ENCODE data around the gene PTOV1. TPM values are rescaled to one million over a fixed set of nuclear protein-coding genes. Genes with fewer than 3 reads are reported as not detected.

PTOV1 gene
- total and polyA plus RNA-seq, 7 donors = 52.2 to 105 (median 63.8) TPM

DNA sequence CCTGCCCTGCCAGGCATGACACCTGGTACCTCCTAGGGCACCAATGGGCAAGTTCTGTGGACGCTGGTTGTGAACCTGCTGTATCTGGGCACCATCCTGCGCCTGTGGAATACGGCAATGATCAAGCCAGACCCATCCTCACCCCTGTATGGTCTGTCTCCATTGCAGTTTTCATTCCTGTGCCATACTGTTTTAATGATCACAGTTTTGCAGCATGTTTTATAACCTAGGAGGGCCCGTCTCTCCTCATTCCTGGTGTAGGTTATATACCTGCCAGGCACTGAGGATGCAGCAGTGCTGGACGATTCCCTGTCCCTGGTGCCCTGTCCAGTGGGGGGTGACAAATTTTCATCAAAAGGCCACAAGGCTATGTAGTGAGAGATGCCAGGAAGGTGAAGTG lies 32.1 kb downstream of the PTOV1 start:
- no peak for TF ChIP-seq POLR2AphosphoS5 (IDR thresholded peaks at IDR 0.05)
- TF ChIP-seq, protein P1, sequence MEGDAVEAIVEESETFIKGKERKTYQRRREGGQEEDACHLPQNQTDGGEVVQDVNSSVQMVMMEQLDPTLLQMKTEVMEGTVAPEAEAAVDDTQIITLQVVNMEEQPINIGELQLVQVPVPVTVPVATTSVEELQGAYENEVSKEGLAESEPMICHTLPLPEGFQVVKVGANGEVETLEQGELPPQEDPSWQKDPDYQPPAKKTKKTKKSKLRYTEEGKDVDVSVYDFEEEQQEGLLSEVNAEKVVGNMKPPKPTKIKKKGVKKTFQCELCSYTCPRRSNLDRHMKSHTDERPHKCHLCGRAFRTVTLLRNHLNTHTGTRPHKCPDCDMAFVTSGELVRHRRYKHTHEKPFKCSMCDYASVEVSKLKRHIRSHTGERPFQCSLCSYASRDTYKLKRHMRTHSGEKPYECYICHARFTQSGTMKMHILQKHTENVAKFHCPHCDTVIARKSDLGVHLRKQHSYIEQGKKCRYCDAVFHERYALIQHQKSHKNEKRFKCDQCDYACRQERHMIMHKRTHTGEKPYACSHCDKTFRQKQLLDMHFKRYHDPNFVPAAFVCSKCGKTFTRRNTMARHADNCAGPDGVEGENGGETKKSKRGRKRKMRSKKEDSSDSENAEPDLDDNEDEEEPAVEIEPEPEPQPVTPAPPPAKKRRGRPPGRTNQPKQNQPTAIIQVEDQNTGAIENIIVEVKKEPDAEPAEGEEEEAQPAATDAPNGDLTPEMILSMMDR (IDR thresholded peaks at IDR 0.05) = no peak
- intact Hi-C loops (cut with DNase I) = no loop called here
- no peak for DNase-seq
- no peak overlapping the region for H3K27ac ChIP-seq
- no peak overlapping the region for H3K4me3 ChIP-seq
- no peaks in the 10 kb centered on the region for H3K9me3 ChIP-seq
- H3K27me3 ChIP-seq = no peaks in the 10 kb centered on the region
- peaks cover 57 to 94% (median 66%) of the 10 kb centered on the region in 4 donors for H3K36me3 ChIP-seq
- WGBS, 2 donors = 97% methylated on average over 5 of the region's 5 CpGs
- H3K4me1 ChIP-seq = peaks cover 0 to 14% (median 10%) of the 10 kb centered on the region in 4 donors

- intact Hi-C loops (cut with DNase I) = no loop called here
- Histone ChIP-seq H3K4me3 (no peak overlapping the region), H3K27me3 (peaks cover 0 to 3% (median 0%) of the 10 kb centered on the region in 3 donors), H3K36me3 (peaks cover 58 to 98% (median 68%) of the 10 kb centered on the region in 4 donors), H3K4me1 (peaks cover 0 to 4% (median 1%) of the 10 kb centered on the region in 4 donors), H3K27ac (no peak overlapping the region), H3K9me3 (no peaks in the 10 kb centered on the region)
- 94% methylated on average over 18 of the region's 18 CpGs for WGBS, 2 donors
- no peak for DNase-seq
- no peak for TF ChIP-seq EP300 (IDR thresholded peaks at IDR 0.05)
- TF ChIP-seq POLR2AphosphoS5 (IDR thresholded peaks at IDR 0.05) = no peak
- no peak for TF ChIP-seq POLR2A (IDR thresholded peaks at IDR 0.05)
- TF ChIP-seq, protein P1 (IDR thresholded peaks at IDR 0.05) = no peak
These were observed 33.1 kb downstream of the PTOV1 start for GRCh38 chr19:49884109-49884508.

- Histone ChIP-seq H3K27me3 (peaks cover 0 to 10% (median 4%) of the 10 kb centered on the region in 3 donors), H3K4me3 (no peak overlapping the region), H3K36me3 (peaks cover 56 to 94% (median 65%) of the 10 kb centered on the region in 4 donors), H3K9me3 (no peaks in the 10 kb centered on the region), H3K27ac (no peak overlapping the region), H3K4me1 (peaks cover 0 to 2% (median 2%) of the 10 kb centered on the region in 4 donors)
- WGBS, 2 donors = 93% methylated on average over 3 of the region's 3 CpGs
- no peak for DNase-seq
- intact Hi-C loops (cut with DNase I) = no loop called here
- TF ChIP-seq, protein P1 (IDR thresholded peaks at IDR 0.05) = no peak
- no peak for TF ChIP-seq POLR2AphosphoS5 (IDR thresholded peaks at IDR 0.05)
- TF ChIP-seq POLR2A (IDR thresholded peaks at IDR 0.05) = no peak
- TF ChIP-seq EP300 (IDR thresholded peaks at IDR 0.05) = no peak
These were observed 33.8 kb downstream of the PTOV1 start for GRCh38 chr19:49884760-49885159.

DNA sequence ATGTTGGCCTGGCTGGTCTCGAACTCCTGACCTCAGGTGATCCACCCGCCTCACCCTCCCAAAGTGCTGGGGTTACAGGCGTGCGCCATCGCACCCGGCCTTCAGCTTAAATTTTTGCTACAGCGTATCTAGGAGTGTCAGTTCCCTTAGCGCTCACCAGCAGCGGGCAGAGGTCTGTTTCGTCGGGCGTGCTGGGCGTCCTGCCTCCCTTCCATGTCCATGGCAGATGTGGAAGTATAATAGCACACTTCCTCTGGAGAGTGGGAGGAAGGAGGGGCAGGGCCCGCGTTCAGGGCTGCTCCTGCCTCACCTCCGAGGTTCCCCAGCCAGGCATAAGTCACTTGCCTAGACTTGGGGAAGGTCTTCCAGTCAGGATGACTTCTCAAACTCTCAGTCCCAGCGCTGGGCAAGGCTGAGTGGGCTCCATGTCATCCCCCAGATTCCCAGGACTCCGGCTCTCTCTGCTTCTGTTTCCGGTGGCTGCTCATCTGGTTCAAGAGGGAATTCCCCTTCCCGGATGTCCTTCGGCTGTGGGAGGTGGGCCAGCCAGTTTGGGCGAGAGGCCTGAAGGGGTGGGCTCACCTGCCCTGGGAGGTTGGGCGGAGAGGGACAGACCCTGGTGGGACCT lies 36.2 kb downstream of the PTOV1 start:
- no peak overlapping the region for H3K4me3 ChIP-seq
- TF ChIP-seq, protein P1 (IDR thresholded peaks at IDR 0.05) = no peak
- TF ChIP-seq POLR2A (IDR thresholded peaks at IDR 0.05) = no peak
- no peak for TF ChIP-seq POLR2AphosphoS5 (IDR thresholded peaks at IDR 0.05)
- H3K4me1 ChIP-seq = peaks cover 0 to 15% (median 13%) of the 10 kb centered on the region in 4 donors
- H3K27me3 ChIP-seq = peaks cover 6 to 30% (median 21%) of the 10 kb centered on the region in 3 donors
- no peak overlapping the region for H3K27ac ChIP-seq
- H3K9me3 ChIP-seq = no peaks in the 10 kb centered on the region
- WGBS, 2 donors = 78 to 86% methylated on average over 23 of the region's 23 CpGs
- H3K36me3 ChIP-seq = peaks cover 34 to 70% (median 43%) of the 10 kb centered on the region in 4 donors
- DNase-seq = no peak
- intact Hi-C loops (cut with DNase I) = no loop called here
